ENCODE measurements around the gene EGFR.

DNA sequence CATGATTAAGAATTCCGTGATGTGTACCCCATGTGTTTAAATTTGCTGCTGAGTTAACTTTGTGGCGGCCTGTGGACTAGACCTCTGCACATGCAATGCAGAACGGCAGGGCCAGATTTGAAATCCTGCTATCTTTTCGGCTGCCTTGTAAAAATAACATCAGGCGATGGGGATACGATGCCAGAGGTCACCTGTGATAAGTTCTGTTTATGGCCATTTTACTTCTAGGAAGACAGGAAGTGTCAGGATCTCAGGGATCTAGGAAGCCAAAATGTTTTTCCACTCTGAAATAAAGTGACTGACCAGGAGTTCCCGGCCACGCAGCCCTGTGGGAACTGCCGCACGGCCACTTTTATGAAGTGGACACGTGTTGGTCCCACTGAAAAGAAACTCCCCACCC, 77.5 kb downstream of the EGFR start:
- TF ChIP-seq, protein P1, sequence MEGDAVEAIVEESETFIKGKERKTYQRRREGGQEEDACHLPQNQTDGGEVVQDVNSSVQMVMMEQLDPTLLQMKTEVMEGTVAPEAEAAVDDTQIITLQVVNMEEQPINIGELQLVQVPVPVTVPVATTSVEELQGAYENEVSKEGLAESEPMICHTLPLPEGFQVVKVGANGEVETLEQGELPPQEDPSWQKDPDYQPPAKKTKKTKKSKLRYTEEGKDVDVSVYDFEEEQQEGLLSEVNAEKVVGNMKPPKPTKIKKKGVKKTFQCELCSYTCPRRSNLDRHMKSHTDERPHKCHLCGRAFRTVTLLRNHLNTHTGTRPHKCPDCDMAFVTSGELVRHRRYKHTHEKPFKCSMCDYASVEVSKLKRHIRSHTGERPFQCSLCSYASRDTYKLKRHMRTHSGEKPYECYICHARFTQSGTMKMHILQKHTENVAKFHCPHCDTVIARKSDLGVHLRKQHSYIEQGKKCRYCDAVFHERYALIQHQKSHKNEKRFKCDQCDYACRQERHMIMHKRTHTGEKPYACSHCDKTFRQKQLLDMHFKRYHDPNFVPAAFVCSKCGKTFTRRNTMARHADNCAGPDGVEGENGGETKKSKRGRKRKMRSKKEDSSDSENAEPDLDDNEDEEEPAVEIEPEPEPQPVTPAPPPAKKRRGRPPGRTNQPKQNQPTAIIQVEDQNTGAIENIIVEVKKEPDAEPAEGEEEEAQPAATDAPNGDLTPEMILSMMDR (conservative IDR thresholded peaks at IDR 0.05 in 1 of 2, IDR thresholded peaks at IDR 0.05 in 1 of 2; ENCODE audit: low read depth in 1 of 2, low read length in 2 of 2): no peak
- no peak for TF ChIP-seq EZH2 (IDR thresholded peaks at IDR 0.05; ENCODE audit: low read length, missing control alignments)

Data from fibroblast of lung (primary cell).